Activated CD4-positive, alpha-beta T cell treated with anti-CD3 and anti-CD28 coated beads, Interleukin-2, amount 10 ng/mL, durations not matched to agents 24 days and 14 days (primary cell): Measurements from ENCODE around the gene NRXN3. TPM values are rescaled to one million over a fixed set of nuclear protein-coding genes. Genes with fewer than 3 reads are reported as not detected.
A peak's percentile ranks its signal among the peaks of the same experiment; 100 is the strongest.

Source experiments
- DNase-seq: peaks from one replicate; pipeline ENCODE4 v3.0.0; 2022
- H3K27ac Mint-ChIP-seq: one replicate; pipeline ENCODE4 v1.8.0; 2022; ENCODE audit warnings: mild to moderate bottlenecking, mixed read lengths
- H3K27me3 Mint-ChIP-seq: one replicate; pipeline ENCODE4 v1.8.0; 2022; ENCODE audit warnings: mixed read lengths
- H3K36me3 Mint-ChIP-seq: one replicate; pipeline ENCODE4 v1.8.0; 2022; ENCODE audit warnings: low read depth, mild to moderate bottlenecking, mixed read lengths
- H3K4me1 Mint-ChIP-seq: one replicate; pipeline ENCODE4 v1.8.0; 2021; ENCODE audit warnings: mixed read lengths
- H3K4me3 Mint-ChIP-seq: one replicate; pipeline ENCODE4 v1.8.0; 2022; ENCODE audit warnings: mild to moderate bottlenecking, moderate library complexity, mixed read lengths
- H3K9me3 Mint-ChIP-seq: one replicate; pipeline ENCODE4 v1.8.0; 2021; ENCODE audit warnings: mixed read lengths
- intact Hi-C: fragments of 100-400 bp; cut with micrococcal nuclease; formaldehyde crosslinking; loops from one replicate; pipeline ENCODE4 v1.15.1; 2023
- total RNA-seq: library from RNA; stranded (reverse); gene quantifications from 2 replicates; pipeline ENCODE4 v1.2.3, GENCODE V29; 2022

NRXN3 gene
- total RNA-seq, 1 donor from 2014 or later: not detected

DNA sequence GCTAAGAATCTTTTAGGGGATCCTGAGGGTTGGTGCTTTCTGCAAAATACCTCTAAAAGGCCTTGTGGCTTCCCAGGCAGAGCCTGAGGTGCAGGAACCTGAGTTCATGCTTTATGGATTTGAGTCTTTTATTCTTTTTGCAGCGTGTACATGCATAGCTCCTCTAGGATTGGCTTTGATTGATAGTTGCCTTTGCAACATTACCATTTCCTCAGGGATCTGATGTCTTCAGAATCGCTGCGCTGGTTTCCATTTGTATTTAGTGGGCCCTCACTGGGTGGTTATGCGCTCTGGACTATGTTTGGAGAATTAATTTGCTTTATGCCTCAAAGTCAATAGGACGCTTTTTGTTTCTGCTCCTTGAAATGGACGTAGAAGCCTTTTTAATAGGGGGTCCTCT lies 16.1 kb downstream of the NRXN3 start:
- intact Hi-C loops: no loop called here
- Mint-ChIP-seq H3K27me3 (no peaks in the 10 kb centered on the region), H3K4me1 (no peaks in the 10 kb centered on the region), H3K9me3 (no peaks in the 10 kb centered on the region), H3K36me3 (no peaks in the 10 kb centered on the region), H3K4me3 (no peak overlapping the region), H3K27ac (no peak overlapping the region)
- DNase-seq: no peak

DNA sequence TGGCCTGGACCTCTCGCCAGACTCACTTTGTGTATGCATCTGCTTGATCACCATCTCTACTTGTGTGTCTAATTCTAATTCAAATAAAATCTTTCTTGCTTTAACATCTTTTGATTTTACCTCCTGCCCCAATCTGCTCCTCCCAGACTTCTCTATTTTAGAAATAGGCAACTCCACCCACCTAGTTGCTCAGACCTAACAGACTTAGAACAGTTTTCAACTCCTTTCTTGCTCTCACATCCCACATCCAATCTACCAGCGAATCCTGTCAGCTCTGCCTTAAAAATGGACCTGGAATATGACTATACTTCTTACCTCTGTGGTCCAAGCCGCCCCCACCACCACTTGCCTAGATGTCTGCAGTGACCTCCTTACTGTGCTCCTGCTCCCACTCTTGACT lies 18.7 kb downstream of the NRXN3 start:
- no peaks in the 10 kb centered on the region for H3K4me1 Mint-ChIP-seq
- no peak overlapping the region for H3K4me3 Mint-ChIP-seq
- no peaks in the 10 kb centered on the region for H3K36me3 Mint-ChIP-seq
- intact Hi-C loops: no loop called here
- H3K27me3 Mint-ChIP-seq: no peaks in the 10 kb centered on the region
- DNase-seq: no peak
- no peaks in the 10 kb centered on the region for H3K9me3 Mint-ChIP-seq
- no peak overlapping the region for H3K27ac Mint-ChIP-seq

DNA sequence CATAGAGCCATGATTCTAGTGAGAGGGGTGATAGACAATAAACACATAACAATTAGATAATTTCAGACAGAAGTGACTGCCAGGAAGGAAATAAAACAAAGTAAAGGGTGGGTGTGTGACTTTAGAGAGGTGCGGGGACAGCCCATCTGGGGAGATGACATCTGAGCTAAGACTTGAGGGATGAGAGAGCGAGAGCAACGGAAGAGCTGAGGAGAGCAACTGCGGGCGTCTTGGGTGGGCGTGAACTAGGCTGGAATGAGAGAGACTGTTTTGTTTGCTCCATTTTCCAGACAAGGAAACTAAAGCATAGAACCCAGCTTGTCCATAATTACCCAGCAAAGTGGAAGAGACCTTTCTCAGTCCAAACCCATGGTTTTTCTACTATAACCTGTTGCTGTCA lies 25.3 kb downstream of the NRXN3 start:
- Mint-ChIP-seq H3K4me1 (no peaks in the 10 kb centered on the region), H3K9me3 (no peaks in the 10 kb centered on the region), H3K36me3 (no peaks in the 10 kb centered on the region), H3K27ac (no peak overlapping the region), H3K27me3 (no peaks in the 10 kb centered on the region), H3K4me3 (no peak overlapping the region)
- no peak for DNase-seq
- intact Hi-C loops: no loop called here

DNA sequence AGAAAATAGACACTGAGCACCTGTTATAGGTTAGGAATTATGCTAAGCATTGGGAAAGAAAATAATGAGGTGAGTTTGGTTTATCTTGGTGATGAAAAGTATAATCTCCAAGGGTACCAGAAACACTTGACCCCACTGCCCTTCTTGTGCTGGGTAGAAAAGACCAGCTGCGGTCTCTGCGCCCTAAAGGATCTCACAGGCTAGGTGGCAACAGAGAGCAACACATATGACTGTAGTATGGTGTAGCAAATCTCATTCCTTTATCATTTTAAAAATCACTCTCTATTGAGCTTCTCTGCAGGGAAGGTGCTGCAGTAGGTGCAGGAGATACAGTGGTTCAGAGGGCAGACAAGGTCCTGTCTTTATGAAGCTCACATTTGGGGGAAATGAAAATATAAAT lies 26.1 kb downstream of the NRXN3 start:
- no peaks in the 10 kb centered on the region for H3K9me3 Mint-ChIP-seq
- intact Hi-C loops: no loop called here
- no peaks in the 10 kb centered on the region for H3K4me1 Mint-ChIP-seq
- H3K4me3 Mint-ChIP-seq: no peak overlapping the region
- H3K36me3 Mint-ChIP-seq: no peaks in the 10 kb centered on the region
- H3K27ac Mint-ChIP-seq: no peak overlapping the region
- H3K27me3 Mint-ChIP-seq: no peaks in the 10 kb centered on the region
- DNase-seq: no peak

DNA sequence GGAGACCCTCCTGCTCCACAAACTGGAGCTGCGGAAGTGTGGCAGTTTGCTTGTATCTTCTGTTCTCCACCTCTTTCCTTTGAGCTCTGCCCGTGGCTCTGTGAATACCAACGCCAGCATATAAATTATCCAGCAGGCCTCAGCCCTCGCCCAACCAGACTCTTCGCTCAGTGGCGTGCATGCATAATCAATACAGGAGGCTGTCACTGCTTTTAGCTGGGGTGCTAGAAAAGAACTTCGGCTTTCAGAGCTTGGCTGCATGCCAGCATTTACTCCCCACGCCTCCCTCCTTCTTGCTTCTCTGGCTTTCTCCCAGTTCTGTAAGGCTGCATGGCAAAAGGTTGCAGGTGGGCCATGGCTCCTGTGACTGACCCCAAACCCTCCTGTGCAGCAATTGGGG lies 26.9 kb downstream of the NRXN3 start:
- Mint-ChIP-seq H3K27me3 (no peaks in the 10 kb centered on the region), H3K9me3 (no peaks in the 10 kb centered on the region), H3K27ac (no peak overlapping the region), H3K4me1 (peaks cover 6% of the 10 kb centered on the region), H3K36me3 (no peaks in the 10 kb centered on the region), H3K4me3 (no peak overlapping the region)
- intact Hi-C loops: no loop called here
- no peak for DNase-seq

DNA sequence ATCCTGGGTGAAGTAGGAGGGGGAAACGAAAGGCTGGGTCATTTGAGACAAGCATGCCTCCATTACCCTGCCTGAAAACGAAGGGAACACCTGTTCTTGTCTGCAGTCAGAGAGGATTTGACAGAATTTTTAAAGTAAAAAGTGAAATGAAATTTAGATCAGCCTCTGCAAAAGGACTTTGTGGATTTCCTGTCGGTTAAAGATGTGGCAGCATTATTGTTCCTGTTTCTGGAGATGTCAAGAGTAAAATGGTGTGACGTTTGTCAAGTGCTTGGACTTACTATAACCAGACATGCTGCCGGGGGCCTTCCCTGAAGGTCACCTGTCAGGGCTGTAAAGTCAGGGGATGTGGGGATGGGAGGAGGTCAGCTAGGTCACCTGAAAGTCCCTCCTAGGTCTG lies 32.0 kb downstream of the NRXN3 start:
- peak; percentile 54 for DNase-seq
- Mint-ChIP-seq H3K9me3 (no peaks in the 10 kb centered on the region), H3K4me3 (peak overlapping the region; percentile 14), H3K4me1 (peaks cover 11% of the 10 kb centered on the region), H3K27me3 (peaks cover 2% of the 10 kb centered on the region), H3K27ac (no peak overlapping the region), H3K36me3 (no peaks in the 10 kb centered on the region)
- intact Hi-C loops: no loop called here

DNA sequence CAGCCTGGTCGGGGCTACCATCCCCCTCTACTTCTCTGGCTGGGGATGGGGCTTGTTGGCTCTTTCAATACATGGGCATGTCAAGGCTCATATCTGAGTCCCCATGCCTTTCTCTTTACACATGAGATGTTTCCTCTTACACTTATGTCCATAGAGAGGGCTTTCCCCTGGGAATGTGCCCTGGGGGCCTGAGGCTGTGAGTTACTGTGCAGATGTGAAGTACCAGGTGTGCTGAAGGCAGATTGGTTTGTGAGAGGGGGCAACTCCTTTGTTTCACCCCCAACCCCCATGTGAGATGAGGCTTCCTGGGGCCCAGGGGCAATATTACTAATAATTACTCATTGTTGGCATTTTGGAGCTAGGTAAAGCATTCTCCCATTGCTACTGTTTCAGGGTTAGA lies 32.8 kb downstream of the NRXN3 start:
- H3K27me3 Mint-ChIP-seq: peaks cover 2% of the 10 kb centered on the region
- intact Hi-C loops: no loop called here
- no peaks in the 10 kb centered on the region for H3K36me3 Mint-ChIP-seq
- H3K4me3 Mint-ChIP-seq: no peak overlapping the region
- H3K9me3 Mint-ChIP-seq: no peaks in the 10 kb centered on the region
- no peak overlapping the region for H3K27ac Mint-ChIP-seq
- H3K4me1 Mint-ChIP-seq: peaks cover 11% of the 10 kb centered on the region
- no peak for DNase-seq

DNA sequence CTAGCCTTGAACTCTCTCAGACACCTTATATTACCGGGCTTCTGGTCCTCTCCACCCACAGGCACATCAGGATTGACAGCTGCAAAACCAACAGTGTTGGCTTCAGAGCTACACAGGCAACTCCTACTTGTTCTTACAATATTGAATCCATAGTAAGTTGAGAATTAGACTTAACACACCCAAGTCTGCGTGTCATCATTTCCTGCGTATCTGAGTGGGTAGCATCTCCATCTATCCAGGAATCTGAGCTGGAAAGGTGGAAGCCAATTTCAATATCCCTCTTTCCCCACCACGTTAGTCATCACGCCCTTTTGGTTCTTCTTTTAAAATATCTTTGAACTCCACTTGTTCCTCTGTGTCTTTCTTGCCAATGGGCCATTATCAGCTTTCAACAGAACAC lies 37.2 kb downstream of the NRXN3 start:
- Mint-ChIP-seq H3K27ac (no peak overlapping the region), H3K4me1 (peaks cover 2% of the 10 kb centered on the region), H3K36me3 (no peaks in the 10 kb centered on the region), H3K27me3 (no peaks in the 10 kb centered on the region), H3K4me3 (no peak overlapping the region), H3K9me3 (peaks cover 6% of the 10 kb centered on the region)
- intact Hi-C loops: no loop called here
- no peak for DNase-seq

DNA sequence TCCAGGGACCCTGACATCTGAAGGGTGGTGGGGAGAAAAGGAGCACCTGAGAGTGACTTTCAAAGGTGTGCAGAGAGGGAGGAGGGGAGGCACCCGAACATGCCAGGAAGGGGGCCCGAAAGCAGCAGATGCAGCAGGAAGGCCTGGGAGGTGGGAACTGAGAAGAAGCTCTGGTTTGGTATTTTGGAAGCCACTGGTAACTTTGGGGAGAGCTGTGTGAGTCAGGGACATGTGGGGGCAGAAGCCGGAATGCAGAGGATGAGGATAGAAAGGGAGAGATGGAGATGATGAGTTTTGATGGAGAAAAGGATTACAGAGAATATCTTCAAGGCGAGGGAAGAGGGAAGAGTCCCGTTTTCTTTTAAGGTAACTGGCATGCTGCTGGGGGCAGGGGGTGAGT lies 50.1 kb downstream of the NRXN3 start:
- Mint-ChIP-seq H3K36me3 (no peaks in the 10 kb centered on the region), H3K27me3 (no peaks in the 10 kb centered on the region), H3K27ac (no peak overlapping the region)

DNA sequence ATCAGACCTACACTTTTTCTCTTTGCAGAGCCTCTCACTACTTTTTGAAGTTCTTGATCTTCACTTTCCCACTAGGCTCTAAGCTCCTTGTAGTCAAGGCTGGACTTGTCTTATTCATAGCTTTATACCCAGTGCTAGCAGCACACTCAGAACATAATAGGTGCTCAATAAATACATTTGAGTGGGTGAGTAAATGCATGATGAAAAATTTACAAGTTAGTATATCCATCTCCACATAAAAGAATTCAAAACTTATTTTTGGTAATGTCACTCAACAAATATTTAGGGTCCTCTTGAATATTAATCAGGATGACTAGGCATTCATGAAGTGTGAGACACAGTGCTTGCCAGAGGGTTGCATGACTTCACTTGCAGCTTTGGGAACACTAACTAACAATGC lies 52.6 kb downstream of the NRXN3 start:
- Mint-ChIP-seq H3K36me3 (no peaks in the 10 kb centered on the region), H3K27me3 (no peaks in the 10 kb centered on the region), H3K27ac (no peak overlapping the region), H3K4me1 (no peaks in the 10 kb centered on the region), H3K4me3 (no peak overlapping the region), H3K9me3 (no peaks in the 10 kb centered on the region)
- DNase-seq: no peak
- intact Hi-C loops: no loop called here

More for the DNA sequence above, 50.1 kb downstream of the NRXN3 start:
- no peaks in the 10 kb centered on the region for H3K9me3 Mint-ChIP-seq
- no peak for DNase-seq
- no peaks in the 10 kb centered on the region for H3K4me1 Mint-ChIP-seq
- intact Hi-C loops: no loop called here
- no peak overlapping the region for H3K4me3 Mint-ChIP-seq

DNA sequence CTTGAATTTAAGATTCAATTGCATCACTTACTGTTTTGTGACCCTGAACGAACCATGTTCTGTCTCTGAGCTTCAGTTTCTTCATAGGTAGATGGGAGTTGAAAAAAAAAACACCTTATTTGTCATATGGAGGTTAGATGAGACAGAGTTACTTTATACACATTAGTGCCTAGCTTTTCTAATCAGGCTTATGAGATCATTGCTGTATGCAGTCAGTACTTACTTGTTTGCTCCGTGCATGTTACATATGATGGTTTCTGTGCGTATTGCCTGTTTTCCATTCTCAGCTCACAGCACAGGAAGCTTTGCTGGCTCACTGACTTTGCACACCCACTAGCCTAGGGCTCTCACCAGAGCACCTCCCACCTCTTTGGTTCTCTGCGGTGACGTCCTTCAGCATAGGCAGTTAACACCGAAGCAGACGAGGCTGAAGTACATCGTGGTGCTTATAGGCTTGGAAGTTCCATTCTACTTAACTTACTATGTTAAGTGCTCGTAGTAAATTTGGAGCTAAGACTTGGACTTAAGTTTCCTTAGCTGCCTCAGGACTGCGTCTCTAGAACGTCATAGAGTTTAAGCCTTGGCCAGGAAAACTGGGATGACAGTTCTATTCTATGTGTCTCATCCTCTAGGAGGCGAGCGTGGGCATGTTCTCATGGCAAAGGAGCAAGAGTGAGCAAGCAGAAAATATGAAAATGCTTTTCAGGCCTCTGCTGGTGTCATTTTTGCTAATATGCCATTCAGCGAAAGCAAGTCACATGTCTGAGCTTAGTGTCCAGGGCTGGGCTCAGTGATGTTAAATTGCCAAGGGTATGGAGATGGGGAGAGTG lies 57.3 kb downstream of the NRXN3 start:
- no peak for DNase-seq
- Mint-ChIP-seq H3K27ac (no peak overlapping the region), H3K4me3 (no peak overlapping the region), H3K36me3 (no peaks in the 10 kb centered on the region), H3K9me3 (no peaks in the 10 kb centered on the region), H3K27me3 (no peaks in the 10 kb centered on the region), H3K4me1 (no peaks in the 10 kb centered on the region)
- intact Hi-C loops: no loop called here

DNA sequence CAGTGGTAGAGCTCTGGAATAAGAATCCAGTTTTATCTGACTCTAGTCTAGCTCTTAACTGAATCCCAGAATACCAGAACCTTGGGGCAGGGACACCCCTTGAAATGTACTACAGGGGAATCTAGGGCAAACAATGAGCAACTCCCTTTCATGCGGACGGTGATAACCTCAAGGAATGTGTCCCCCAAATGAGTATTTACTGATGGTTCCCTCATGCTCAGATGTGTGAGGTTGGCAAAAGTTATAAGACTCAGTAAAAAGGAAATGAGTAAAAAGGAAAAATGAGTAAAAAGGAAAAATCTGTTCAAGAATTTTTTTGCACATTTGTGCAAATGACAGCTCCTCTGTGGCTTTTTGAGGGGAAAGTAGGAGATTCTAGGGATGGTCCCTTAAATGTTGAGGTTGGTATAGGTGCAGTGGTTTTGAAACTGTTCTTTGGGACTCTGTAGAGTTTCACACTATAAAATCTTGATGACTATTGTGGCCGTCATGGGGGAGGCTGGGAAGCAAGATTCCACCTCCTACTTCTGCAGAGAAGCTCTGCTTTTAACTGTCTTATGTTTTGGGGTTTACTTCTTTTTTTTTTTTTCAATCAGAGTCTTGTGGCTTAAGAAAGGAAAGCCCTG lies 58.6 kb downstream of the NRXN3 start:
- H3K4me1 Mint-ChIP-seq: no peaks in the 10 kb centered on the region
- no peaks in the 10 kb centered on the region for H3K27me3 Mint-ChIP-seq
- H3K4me3 Mint-ChIP-seq: no peak overlapping the region
- no peaks in the 10 kb centered on the region for H3K9me3 Mint-ChIP-seq
- DNase-seq: no peak
- intact Hi-C loops: no loop called here
- no peaks in the 10 kb centered on the region for H3K36me3 Mint-ChIP-seq
- no peak overlapping the region for H3K27ac Mint-ChIP-seq

DNA sequence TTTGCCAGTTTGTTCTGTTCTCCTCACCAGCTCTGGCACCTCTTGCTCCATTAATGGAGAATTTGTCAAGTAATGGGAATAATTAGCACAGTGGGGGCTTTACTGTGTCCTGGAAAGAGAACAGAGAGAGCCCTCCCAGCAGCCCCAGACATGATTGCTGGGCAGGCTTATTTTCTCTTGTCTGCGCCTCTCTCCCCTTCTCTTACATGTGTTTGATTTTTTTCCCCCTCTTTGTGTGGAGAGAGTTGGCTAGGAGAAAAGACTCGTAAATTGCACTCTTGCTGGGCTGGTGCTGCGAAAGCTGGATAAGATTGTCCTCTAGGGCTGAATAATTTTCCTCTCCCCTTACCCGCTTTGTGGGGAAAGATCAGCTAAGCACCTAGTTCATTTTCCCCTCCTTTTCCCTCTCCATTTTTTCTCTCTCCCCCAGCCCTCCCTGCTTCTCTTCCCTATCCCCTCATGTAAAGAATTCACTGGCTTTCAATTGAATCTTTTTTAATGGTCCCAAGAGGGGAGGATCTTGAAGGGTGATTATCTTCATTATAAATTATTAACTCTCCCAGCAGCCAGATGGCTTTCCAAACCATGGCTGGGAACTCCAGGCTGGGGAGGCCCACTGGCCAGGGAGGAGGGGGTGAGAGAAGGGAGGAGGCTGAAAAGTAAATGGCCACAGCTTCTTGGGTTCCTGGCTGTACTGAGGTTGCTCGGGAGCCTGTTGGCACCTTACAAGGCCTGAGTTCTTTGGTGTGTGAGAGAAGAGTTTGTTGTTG lies 62.2 kb downstream of the NRXN3 start:
- intact Hi-C loops: no loop called here
- no peak overlapping the region for H3K27ac Mint-ChIP-seq
- no peak for DNase-seq
- H3K4me1 Mint-ChIP-seq: no peaks in the 10 kb centered on the region
- H3K27me3 Mint-ChIP-seq: no peaks in the 10 kb centered on the region
- no peaks in the 10 kb centered on the region for H3K36me3 Mint-ChIP-seq
- no peaks in the 10 kb centered on the region for H3K9me3 Mint-ChIP-seq
- H3K4me3 Mint-ChIP-seq: no peak overlapping the region

DNA sequence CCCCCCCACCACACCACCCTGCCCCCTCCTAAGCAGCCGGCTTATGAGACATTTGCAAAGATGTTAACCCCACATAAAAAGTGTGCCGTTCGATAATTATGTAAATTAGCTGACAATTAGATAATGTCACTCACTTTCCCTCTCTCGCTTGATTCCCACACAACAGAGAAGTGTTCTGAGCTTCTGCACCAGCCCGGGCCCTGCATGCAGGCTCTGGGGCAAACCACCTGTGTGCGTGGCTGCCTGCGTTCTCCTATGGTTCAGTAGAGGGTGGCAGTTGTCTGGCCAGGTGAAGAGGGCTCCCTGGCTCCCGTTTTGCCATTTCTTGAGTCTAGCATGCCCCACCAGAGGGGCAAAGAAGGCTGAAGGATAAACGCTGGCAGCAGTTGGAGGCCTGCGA lies 68.0 kb downstream of the NRXN3 start:
- Mint-ChIP-seq H3K27me3 (no peaks in the 10 kb centered on the region), H3K4me3 (no peak overlapping the region), H3K27ac (no peak overlapping the region), H3K36me3 (no peaks in the 10 kb centered on the region), H3K4me1 (no peaks in the 10 kb centered on the region), H3K9me3 (no peaks in the 10 kb centered on the region)
- intact Hi-C loops: no loop called here
- DNase-seq: no peak
